ENCODE measurements around the gene PCAT6. TPM values are rescaled to one million over a fixed set of nuclear protein-coding genes. Genes with fewer than 3 reads are reported as not detected.
A peak's percentile ranks its signal among the peaks of the same experiment; 100 is the strongest.
"Not testable (repeated sequence)": the region's sequence is repeated elsewhere in the genome, so short reads cannot be mapped to it uniquely, and the experiment has no call there.

The PCAT6 gene
- 1 to 10 TPM; 2.3 to 3.5 (median 2.8) TPM for polyA plus RNA-seq (ENCODE audit: insufficient read length in 3 of 3)

- DNase-seq (ENCODE audit: low read depth in 3 of 3, low spot score in 2 of 3): peak; percentile 74 to 89 (median 87)
Measured at GRCh38 chr1:202810615-202811295, at the start of gene PCAT6. Gene PCAT6, plus strand, starts transcription at chr1:202810954.

GRCh38 chr1:202762019-202762418 lies 48.7 kb upstream of the PCAT6 start:
- no peak for DNase-seq (ENCODE audit: low read depth in 3 of 3, low spot score in 2 of 3)

GRCh38 chr1:202765721-202766120 lies 45.0 kb upstream of the PCAT6 start:
- DNase-seq (ENCODE audit: low read depth in 3 of 3, low spot score in 2 of 3): no peak

GRCh38 chr1:202770135-202770534 lies 40.6 kb upstream of the PCAT6 start:
- no peak for DNase-seq (ENCODE audit: low read depth in 3 of 3, low spot score in 2 of 3)

- DNase-seq (ENCODE audit: low read depth in 3 of 3, low spot score in 2 of 3): no peak
Measured at GRCh38 chr1:202781180-202781579, 29.6 kb upstream of the PCAT6 start.

GRCh38 chr1:202786804-202787203 lies 23.9 kb upstream of the PCAT6 start:
- no peak for DNase-seq (ENCODE audit: low read depth in 3 of 3, low spot score in 2 of 3)

- DNase-seq (ENCODE audit: low read depth in 3 of 3, low spot score in 2 of 3): no peak
Measured at GRCh38 chr1:202788800-202789199, 22.0 kb upstream of the PCAT6 start.

GRCh38 chr1:202791077-202791747 lies 19.5 kb upstream of the PCAT6 start:
- no peak for DNase-seq (ENCODE audit: low read depth in 3 of 3, low spot score in 2 of 3)

- DNase-seq (ENCODE audit: low read depth in 3 of 3, low spot score in 2 of 3): no peak
Measured at GRCh38 chr1:202794051-202794740, 16.6 kb upstream of the PCAT6 start.

- DNase-seq (ENCODE audit: low read depth in 3 of 3, low spot score in 2 of 3): not testable (repeated sequence)
Measured at GRCh38 chr1:202794931-202795330, 15.8 kb upstream of the PCAT6 start.

GRCh38 chr1:202796670-202797069 lies 14.1 kb upstream of the PCAT6 start:
- DNase-seq (ENCODE audit: low read depth in 3 of 3, low spot score in 2 of 3): no peak

GRCh38 chr1:202798260-202798659 lies 12.5 kb upstream of the PCAT6 start:
- no peak for DNase-seq (ENCODE audit: low read depth in 3 of 3, low spot score in 2 of 3)

GRCh38 chr1:202798792-202799331 lies 11.9 kb upstream of the PCAT6 start:
- DNase-seq (ENCODE audit: low read depth in 3 of 3, low spot score in 2 of 3): no peak

- DNase-seq (ENCODE audit: low read depth in 3 of 3, low spot score in 2 of 3): no peak
Measured at GRCh38 chr1:202800742-202801141, 10.0 kb upstream of the PCAT6 start.

- DNase-seq (ENCODE audit: low read depth in 3 of 3, low spot score in 2 of 3): no peak
Measured at GRCh38 chr1:202801175-202801574, 9.6 kb upstream of the PCAT6 start.

- DNase-seq (ENCODE audit: low read depth in 3 of 3, low spot score in 2 of 3): no peak
Measured at GRCh38 chr1:202802034-202802433, 8.7 kb upstream of the PCAT6 start.

GRCh38 chr1:202802998-202803932 lies 7.5 kb upstream of the PCAT6 start:
- no peak for DNase-seq (ENCODE audit: low read depth in 3 of 3, low spot score in 2 of 3)

- DNase-seq (ENCODE audit: low read depth in 3 of 3, low spot score in 2 of 3): no peak
Measured at GRCh38 chr1:202804126-202804525, 6.6 kb upstream of the PCAT6 start.

GRCh38 chr1:202805886-202806844 lies 4.6 kb upstream of the PCAT6 start:
- no peak for DNase-seq (ENCODE audit: low read depth in 3 of 3, low spot score in 2 of 3)
